Fibroblast of skin of abdomen (primary cell): ENCODE measurements around the gene VTA1.
"Not testable (repeated sequence)": the region's sequence is repeated elsewhere in the genome, so short reads cannot be mapped to it uniquely, and the experiment has no call there.

ENCODE experiments used
- DNase-seq: peaks from one replicate; pipeline ENCODE4 v3.0.0-alpha.2; 2013

Gene VTA1

DNA sequence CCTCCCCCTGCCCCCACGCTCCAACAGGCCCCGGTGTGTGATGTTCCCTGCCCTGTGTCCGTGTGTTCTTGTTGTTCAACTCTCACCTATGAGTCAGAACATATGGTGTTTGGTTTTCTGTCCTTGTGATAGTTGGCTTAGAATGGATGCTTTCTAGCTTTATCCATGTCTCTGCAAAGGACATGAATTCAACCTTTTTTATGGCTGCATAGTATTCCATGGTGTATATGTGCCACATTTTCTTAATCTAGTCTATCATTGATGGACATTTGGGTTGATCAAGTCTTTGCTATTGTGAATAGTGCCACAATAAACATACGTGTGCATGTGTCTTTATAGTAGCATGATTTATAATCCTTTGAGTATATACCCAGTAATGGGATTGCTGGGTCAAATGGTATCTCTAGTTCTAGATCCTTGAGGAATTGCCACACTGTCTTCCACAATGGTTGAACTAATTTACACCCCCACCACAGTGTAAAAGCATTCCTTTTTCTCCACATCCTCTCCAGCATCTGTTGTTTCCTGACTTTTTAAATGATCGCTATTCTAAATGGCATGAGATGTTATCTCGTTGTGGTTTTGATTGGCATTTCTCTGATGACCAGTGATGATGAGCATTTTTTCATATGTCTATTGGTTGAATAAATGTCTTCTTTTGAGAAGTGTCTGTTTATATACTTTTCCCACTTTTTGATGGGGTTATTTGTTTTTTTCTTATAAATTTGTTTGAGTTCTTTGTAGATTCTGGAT, 82.6 kb downstream of the VTA1 start:
- not testable (repeated sequence) for DNase-seq

DNA sequence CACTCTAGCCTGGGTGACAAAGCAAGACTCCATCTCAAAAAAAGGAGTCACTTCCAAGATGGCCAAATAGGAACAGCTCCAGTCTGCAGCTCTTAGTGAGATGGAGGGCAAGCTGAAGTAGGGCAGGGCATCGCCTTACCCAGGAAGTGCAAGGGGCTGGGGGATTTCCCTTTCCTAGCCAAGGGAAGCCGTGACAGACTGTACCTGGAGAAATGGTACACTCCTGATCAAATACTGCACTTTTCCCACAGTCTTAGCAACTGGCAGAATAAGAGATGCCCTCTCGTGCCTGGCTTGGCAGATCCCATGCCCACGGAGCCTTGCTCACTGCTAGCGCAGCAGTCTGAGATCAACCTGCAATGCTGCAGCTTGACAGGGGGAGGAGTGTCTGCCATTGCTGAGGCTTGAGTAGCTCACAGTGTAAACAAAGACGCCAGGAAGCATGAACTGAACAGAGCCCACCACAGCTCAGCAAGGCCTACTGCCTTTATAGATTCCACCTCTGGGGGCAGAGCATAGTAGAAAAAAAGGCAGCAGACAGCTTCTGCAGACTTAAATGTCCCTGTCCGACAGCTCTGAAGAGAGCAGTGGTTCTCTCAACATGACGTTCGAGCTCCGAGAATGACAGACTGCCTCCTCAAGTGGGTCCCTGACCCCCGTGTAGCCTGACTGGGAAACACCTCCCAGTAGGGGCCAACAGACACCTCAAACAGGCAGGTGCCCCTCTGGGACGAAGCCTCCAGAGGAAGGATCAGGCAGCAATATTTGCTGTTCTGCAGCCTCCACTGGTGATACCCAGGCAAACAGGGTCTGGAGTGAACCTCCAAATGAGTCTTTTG, 85.4 kb downstream of the VTA1 start:
- DNase-seq = peak; percentile 57

DNA sequence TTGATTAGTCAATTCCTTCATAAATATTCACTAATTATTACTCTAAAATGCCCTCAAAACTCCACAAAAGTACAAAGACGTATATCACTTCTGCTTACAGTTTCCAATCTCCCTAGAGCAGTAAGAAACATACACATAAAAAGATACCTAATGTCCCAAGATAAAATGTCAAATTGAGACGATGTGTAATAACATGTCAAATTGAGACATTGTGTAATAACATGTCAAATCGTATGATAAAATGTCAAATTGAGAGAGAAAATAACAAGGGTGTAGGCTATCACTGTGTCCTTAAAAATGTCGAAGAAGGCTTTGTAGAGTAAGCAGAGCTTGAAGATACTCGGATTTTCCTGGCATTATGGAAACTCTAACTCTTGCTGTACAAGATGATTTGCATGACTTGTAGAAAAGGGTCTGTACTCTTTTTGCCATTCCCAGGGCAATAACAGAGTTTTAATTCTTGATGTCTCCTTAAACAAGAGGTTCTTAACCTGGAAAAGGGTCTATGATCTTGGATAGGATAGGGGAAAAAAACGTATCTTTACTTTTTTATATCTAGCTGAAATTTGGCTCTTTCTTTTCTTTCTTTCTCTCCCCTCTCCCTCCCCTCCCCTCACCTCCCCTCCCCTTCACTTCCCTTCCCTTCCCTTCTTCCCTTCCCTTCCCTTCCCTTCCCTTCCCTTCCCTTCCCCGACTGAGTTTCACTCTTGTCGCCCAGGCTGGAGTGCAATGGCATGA, 87.1 kb downstream of the VTA1 start:
- no peak for DNase-seq

DNA sequence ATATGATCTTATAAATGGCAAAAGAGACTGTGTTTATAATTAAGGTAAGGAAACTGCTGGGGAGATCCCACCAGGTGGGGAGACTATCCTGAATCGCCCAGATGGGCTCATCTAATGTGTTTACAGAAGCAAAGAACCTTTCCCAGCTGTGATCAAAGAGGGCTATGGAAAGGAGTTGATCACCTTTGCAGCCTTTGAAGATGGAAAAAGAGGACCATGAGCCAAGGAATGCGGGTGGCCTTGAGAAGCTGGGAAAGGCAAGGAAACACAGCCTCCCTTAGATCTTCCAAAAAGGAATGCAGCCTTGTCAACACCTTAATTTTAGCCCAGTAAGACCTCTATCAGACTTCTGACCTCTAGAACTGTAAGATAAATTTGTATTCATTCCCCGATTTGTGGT, 88.2 kb downstream of the VTA1 start:
- DNase-seq = no peak

DNA sequence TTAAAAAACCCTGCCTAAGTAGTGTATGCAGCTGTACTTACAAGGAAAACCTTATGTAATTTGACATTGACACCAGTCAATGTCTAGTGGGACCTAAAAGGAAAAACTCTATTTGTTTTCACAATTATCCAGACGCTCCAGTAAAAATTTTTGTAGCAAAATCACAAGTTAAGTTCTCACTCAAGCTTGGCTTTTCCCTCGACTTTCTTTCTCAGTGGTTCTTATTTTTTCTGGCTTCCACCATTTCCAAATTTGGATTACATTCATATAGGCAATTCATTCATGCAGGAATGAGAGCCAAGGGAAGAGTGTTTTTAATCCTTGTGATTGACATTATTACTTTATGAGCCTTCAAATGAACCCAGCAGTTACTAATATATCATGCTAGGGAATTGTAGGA, 88.7 kb downstream of the VTA1 start:
- no peak for DNase-seq

DNA sequence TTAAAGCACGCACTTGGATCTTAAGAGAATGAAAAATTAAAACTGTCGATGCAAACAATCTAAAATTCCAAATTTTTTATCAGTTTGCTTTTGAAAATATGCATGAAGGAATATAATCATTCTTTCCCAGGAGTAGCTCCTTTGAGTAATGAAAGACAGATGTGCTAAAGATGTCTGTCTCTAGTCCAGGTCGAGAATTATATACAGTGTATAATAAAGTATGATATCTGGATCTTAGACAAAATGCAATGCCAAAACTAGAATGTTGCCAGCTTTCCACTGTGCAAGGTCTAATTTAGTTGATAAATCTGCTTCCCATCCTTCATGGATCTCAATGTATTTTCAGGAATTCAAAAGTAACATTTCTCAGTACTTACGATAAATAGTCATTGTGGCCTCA, 89.6 kb downstream of the VTA1 start:
- DNase-seq = peak; percentile 60

DNA sequence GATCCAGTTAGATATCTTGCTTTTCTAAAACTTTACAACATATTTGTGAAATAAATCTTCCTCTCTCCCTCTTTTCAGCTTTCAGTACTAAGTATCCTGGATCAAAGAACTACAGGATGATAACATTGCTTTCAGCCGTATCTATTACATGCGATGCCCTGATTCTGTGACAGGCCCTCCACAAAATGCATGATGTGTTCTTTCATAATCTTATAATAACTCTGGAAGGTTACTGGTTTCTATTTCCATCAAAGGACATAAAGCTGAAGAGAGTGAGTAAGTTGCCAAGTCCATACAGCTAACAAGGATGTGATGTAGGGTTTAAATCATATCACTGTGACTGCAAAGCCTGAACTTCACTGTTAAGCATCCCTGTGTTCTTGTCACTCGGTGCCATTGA, 91.8 kb downstream of the VTA1 start:
- peak; percentile 12 for DNase-seq

DNA sequence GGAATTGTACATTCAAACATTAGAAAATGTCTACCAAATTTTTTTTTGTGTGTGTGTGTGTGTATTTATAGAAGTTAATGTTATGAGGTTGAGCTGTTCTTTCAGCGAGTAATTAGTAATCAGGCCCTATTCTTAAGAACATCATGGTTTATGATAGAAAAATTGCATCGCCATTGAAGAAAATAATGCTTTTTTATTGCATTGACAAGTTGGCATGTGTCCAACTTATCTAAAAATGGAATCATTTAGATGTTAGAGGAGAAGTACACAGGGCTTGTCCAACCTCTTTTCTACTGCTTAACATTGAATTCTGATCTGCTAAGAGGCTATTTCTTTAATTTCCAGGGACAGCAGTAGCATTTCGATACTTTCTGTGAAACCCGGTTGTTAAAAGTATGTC, 93.1 kb downstream of the VTA1 start:
- no peak for DNase-seq

DNA sequence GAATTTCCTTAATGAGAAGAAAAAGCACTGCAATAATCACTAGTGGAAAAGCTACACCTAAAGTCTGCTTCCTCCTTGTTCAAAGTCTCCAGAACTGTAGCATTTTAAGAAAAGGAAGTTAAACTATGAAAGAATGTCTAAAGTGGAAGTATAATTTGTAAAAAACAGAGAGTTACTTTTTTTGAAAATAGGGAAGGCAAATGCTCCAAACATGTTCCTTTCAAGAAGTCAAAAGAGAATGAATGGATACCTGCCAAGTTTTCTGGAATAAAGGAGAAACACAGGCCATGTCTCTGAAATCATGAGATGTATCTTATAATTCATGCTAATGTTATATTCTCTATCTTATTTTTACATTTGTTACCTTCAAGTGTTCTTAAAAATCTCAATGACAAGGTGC, 94.0 kb downstream of the VTA1 start:
- no peak for DNase-seq

DNA sequence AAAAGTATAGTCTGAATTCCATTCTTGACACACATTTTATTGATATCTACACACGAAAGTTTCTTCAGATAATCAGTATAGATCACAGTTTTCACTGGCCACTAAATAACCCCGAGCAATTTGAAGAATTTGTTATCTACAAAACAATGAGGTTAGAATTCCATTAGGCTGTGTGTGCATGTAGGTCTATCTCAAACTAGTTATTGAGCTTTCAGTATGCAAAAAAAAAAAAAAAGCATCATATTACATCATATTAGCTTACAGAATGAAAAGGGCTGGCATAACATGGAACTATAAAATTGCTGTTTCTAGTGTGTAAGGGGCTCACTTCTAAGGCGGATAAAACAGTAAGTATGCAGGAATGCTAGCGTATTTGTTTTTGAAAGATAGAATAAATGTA, 95.2 kb downstream of the VTA1 start:
- DNase-seq = peak; percentile 61

DNA sequence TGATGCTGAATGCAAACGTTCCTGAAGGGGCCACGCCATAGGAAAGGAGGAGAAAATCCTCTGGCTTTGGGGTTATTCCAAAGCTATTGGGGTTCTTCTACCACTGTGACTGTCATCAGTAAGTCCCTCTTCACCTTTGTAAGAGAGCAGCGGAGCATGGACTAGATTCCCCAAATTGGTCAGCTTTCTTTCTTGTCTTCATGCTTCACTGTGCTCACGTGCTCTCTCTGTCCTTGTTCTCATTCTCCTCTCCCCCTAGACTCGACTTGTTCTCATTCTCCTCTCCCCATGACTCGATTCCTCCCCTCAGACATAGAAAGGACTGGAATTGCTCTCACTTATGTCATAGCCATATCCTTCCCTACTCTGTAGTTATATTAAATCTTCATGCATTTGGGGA, 99.9 kb downstream of the VTA1 start:
- no peak for DNase-seq

DNA sequence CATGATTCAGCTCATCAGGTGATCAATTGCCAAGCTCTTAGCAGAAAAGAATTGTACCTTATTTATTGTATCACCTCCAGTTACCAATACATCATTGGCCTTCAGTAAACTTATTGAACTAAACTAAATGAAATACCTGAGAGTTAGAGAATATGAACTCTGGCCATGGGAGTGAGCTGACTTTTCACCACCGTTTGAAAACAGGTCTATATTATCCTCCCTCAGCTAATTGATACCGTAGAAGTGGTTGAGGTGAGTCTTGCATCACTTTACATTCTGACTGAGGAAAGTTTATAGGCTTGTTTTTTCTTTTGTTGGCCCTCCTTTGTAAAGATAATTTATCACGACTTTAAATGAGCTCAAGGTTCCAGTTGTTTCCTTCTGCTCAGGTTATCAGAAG, 102.2 kb downstream of the VTA1 start:
- DNase-seq = no peak

DNA sequence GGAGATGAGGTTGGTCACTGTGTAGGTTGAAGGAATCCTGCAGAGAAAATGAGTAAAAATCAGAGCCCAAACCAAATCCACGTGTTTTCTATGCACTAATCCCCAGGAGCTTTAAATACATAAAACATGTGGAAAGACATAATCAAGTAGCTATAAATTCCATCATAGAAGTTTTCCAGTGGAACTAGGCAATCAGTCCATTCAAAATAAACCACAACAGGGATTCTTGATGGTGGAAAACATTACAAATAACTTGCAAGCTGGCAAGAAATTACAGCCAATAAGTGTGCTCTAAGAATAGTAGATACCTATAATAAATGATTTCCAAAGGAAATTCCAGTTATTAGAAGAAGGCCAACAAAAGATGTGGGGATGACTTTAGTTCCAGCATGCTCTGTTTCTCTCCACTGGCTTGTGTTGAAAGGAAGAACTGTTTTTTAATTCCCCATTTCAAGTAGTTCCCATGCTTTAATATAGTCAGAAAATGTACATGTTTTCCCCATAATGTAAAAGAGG, 104.9 kb downstream of the VTA1 start:
- DNase-seq = no peak

DNA sequence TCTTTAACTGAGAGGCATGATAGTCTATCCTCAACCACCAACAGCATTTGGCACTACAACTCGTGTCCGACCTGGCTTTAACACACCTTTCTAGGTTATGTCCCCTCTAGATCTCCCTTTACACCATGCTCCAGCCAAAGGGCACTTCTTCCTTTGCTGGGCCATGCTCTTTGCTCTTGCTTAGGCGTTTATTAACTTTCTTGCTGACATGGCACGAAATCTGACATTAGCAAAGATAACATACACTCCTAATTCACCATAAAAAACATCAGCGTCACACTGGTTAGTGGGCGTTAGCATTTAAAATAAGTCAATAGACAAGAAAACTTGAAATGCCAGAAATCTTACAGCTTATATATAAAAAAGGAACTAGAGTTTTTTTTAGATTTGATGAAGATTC, 107.5 kb downstream of the VTA1 start:
- no peak for DNase-seq

DNA sequence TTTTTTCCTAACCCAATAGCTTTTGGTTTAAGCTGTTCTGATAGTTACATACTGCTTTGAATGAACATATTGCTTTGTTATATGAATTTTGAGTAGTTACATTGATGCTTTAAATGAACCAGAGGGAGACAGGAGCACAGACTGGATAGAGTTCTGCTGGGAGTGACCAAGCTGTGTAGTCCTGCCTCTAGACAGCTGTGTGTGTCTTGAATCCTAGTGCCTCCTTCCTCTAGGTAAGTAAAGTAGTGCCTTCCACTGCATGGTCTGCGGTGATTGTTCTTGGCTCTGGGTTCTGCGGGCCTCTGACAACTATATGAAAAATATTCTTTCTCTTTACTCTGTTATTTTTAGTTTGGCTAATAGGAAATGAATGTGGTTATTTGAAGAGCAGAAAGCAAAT, 108.7 kb downstream of the VTA1 start:
- no peak for DNase-seq

DNA sequence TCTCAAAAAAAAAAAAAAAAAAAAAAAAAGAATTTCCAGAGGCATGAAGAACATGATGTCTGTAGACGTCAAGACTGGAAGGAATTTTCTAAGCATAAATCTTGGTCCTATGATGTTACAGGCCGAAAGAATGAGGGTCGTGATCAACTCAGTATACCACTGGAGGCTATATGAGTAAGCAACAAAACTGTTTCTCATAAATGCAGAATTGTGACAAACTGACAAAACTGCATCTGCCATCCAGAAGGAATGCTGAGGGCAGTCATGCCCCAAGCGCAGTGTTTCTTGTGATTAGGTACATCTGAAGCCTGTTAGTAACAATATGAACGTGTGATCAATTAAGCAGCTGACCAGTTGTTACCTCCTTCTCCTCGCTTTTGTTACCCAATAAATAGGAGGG, 111.2 kb downstream of the VTA1 start:
- no peak for DNase-seq

DNA sequence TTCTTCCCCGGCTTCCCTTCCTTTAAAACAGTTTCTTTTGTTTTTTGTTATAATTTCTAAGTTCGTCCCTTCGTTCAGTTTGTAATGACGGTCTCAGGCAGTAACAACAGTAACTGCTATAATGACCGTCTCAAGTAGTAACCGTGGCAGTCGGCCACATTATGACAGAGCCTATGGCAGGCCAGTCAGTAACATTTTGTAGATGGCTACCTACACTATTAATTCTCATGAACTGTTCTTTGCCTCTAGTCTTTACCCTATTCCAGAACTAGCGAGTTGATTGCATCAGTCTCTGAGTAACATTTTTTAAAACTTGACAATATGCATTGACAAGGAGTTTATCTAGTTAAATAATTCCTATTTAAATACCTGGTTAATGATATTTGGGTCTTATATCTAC, 111.7 kb downstream of the VTA1 start:
- DNase-seq = no peak

DNA sequence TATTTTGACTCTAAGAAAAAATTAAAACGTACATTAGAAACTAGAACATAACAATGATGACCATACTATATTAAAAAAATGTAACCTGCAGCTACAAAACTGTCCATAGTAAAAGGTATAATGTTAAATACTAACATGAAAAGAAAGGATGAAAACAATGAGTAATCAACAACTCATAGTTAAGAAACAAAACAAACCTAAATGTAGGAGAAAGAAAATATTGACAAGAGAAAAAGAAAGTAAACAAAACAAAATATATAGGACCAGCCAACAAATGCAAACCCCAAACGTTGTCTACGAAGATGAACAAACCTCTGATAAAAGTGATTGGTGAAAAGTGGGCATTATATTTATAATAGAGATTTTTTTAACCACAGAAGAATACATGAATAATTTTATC, 113.7 kb downstream of the VTA1 start:
- no peak for DNase-seq

DNA sequence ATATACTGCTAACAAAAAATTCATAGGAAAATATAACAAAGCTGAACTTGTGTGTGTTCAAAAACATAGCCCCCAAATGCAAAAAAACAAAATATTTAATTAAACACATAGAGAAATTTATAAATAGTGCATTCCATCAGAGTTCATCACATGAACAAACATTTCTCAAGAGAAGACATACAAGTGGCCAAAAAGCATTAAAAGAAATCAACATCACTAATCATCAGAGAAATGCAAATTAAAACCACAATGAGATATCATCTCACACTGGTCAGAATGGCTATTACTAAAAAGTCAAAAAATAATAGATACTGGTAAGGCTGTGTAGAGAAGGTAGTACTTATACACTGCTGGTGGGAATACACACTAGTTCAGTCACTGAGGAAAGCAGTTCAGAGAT, 115.2 kb downstream of the VTA1 start:
- DNase-seq = no peak

DNA sequence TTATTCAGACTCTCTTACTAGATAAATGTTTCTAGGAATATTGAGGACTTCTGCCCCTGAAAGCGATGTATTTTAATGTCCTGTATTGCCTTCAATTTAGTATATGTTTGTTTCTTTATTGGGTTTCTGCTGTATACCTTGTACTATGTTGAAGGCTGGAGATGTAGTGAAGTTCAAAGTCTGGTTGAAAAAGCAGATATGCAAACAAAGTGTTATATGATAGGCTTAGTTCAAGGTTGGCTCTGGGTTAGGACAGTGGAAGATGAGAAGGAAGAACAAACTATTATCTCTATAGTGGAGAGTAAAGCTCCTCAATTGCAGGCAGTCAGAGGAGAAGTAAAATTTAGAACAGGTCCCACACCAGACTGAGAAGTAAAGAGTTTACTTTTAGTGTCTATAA, 118.4 kb downstream of the VTA1 start:
- DNase-seq = no peak

DNA sequence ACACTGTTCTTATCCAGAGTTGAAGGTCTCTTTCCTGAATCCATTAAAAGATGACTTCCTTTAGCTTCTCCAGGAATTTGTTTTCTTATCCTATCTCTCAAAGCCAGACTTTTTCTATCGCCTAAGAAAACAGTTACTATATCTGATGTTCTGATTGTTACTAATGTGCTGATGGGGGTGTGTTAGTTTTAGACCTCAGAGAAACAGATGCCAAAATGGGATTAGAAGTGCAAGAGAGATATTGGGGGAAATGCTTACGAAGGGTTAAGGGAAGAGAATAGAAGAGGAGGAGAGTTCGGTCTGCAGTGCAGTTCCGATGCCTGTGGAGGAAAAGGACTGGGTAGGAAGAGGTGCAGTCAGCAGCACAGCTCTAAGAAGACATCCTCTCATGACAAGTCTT, 119.0 kb downstream of the VTA1 start:
- DNase-seq = no peak

DNA sequence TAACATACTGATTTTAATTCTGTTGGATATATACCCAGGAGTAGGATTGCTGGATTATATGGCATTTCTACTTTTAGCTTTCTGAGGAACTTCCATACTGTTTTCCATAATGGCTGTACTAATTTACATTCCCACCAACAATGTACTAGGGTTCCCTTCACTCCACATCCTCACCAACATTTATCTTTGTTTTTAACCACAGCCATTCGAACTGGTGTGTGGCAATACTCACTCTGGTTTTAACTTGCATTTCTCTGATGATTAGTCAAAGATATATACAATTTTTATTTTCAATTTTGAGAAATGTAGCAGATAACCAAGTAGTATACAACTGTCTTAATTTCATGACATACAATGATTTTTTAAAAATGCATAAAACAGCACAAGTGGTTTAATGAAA, 124.4 kb downstream of the VTA1 start:
- DNase-seq = peak; percentile 14
